MCF 10A (cell line): ENCODE results near the gene LMAN2L. TPM values are rescaled to one million over a fixed set of nuclear protein-coding genes. Genes with fewer than 3 reads are reported as not detected.

Experiments used
- BruUV-seq: library from RNA; stranded (reverse); fragments of 400-500 nt; replicated peaks from 2 replicates; lab custom pipeline; 2021; lab: Mats Ljungman, UMichigan
- CTCF ChIA-PET: fragments of 300-600 bp; sonication (Branson Sonifier 250); formaldehyde crosslinking; extraction: SDS; loops from one replicate; lab custom pipeline; 2021; ENCODE audit warnings: antibody characterized with exemption, inconsistent platforms; lab: Yijun Ruan, JAX
- POLR2A ChIA-PET: fragments of 300-600, 350-650 bp; sonication (Branson Sonifier 250); formaldehyde crosslinking; extraction: SDS; loops from one replicate; lab custom pipeline; 2020; ENCODE audit warnings: antibody characterized with exemption, inconsistent platforms; lab: Yijun Ruan, JAX
- DNase-seq: peaks from one replicate; pipeline ENCODE4 v3.0.0-alpha.2; 2018; ENCODE audit not compliant: unreplicated experiment
- H3K27ac Mint-ChIP-seq: one replicate; pipeline ENCODE4 v1.8.0; 2022; ENCODE audit warnings: mild to moderate bottlenecking, low read depth, mixed read lengths; ENCODE audit not compliant: unreplicated experiment
- H3K27me3 Mint-ChIP-seq: one replicate; pipeline ENCODE4 v1.8.0; 2022; ENCODE audit warnings: mixed read lengths; ENCODE audit not compliant: insufficient read depth, unreplicated experiment
- H3K36me3 Mint-ChIP-seq: one replicate; pipeline ENCODE4 v1.8.0; 2022; ENCODE audit warnings: mild to moderate bottlenecking, moderate library complexity, mixed read lengths; ENCODE audit not compliant: insufficient read depth, unreplicated experiment
- H3K4me1 Mint-ChIP-seq: one replicate; pipeline ENCODE4 v1.8.0; 2022; ENCODE audit warnings: mixed read lengths; ENCODE audit not compliant: insufficient read depth, unreplicated experiment
- H3K4me3 Mint-ChIP-seq: one replicate; pipeline ENCODE4 v1.8.0; 2022; ENCODE audit warnings: mild to moderate bottlenecking, moderate library complexity, mixed read lengths; ENCODE audit not compliant: unreplicated experiment
- H3K9me3 Mint-ChIP-seq: one replicate; pipeline ENCODE4 v1.8.0; 2022; ENCODE audit warnings: mixed read lengths; ENCODE audit not compliant: unreplicated experiment
- intact Hi-C: fragments of 100-400 bp; cut with micrococcal nuclease; formaldehyde crosslinking; loops from 2 replicates; pipeline ENCODE4 v1.14.1; 2022
- total RNA-seq: library from RNA; stranded (reverse); gene quantifications from 2 replicates; pipeline ENCODE4 v1.2.3, GENCODE V29; 2022
- TF ChIP-seq, protein P1 (sequence below): fragments of 200-600 bp; IDR thresholded peaks from one replicate; pipeline ENCODE4 v1.8.0; 2022; ENCODE audit warnings: antibody characterized with exemption, mild to moderate bottlenecking; ENCODE audit not compliant: unreplicated experiment

LMAN2L gene
- total RNA-seq, 1 experiment from 2014 or later: 6.5 TPM

DNA sequence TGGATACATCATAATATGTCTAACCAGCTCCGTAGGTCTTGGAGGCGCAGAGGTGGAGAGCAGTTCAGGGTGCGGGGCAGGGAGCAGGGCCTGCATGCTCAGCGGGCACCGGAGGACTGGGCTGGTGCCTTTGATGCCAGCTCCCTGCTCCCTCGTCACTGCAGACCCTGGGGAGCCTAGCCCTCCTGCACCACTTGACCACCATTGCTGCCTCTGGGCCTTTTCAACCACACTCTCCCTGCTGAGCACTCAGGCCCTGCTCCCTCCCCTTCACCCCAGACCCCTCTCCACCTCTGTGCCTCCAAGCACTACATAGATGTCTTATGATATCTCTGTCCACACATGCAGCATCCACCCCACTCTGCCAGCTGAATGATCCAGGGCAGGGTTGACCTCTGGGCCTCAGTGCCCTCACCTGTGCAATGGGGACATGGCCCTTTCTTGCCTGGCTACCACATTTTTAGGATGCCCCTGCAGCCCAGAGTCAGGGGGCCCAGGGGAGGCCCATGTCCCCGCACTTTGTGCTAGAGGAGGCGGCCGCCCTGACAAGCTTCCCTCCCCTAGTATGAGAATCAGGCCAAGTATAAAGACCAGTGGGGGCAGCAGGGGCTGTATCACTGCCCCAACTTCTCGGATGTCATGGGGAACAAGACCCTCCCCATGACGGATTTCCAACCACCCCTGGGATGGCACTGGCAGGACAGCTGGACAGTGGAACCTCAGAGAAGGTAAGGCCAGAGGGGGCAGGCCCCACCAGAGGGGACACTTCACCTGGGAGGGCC is 51.0 kb downstream of the LMAN2L start:
- CTCF ChIA-PET: interaction anchor here (0.6 to 1.3 kb wide), 2 partner anchors 8 to 51 kb away, joined by 3 read pairs; no protein-coding TSS in a partner anchor
- BruUV-seq: no TSS peak
- Mint-ChIP-seq H3K27ac (no peak overlapping the region), H3K4me3 (no peak overlapping the region), H3K36me3 (no peaks in the 10 kb centered on the region), H3K4me1 (no peaks in the 10 kb centered on the region), H3K27me3 (no peaks in the 10 kb centered on the region), H3K9me3 (no peaks in the 10 kb centered on the region)
- TF ChIP-seq, protein P1, sequence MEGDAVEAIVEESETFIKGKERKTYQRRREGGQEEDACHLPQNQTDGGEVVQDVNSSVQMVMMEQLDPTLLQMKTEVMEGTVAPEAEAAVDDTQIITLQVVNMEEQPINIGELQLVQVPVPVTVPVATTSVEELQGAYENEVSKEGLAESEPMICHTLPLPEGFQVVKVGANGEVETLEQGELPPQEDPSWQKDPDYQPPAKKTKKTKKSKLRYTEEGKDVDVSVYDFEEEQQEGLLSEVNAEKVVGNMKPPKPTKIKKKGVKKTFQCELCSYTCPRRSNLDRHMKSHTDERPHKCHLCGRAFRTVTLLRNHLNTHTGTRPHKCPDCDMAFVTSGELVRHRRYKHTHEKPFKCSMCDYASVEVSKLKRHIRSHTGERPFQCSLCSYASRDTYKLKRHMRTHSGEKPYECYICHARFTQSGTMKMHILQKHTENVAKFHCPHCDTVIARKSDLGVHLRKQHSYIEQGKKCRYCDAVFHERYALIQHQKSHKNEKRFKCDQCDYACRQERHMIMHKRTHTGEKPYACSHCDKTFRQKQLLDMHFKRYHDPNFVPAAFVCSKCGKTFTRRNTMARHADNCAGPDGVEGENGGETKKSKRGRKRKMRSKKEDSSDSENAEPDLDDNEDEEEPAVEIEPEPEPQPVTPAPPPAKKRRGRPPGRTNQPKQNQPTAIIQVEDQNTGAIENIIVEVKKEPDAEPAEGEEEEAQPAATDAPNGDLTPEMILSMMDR: no peak
- POLR2A ChIA-PET: interaction anchor here (0.6 kb wide), 1 partner anchor 124 kb away, joined by 3 read pairs; no protein-coding TSS in a partner anchor
- intact Hi-C loops: no loop called here
- no peak for DNase-seq

DNA sequence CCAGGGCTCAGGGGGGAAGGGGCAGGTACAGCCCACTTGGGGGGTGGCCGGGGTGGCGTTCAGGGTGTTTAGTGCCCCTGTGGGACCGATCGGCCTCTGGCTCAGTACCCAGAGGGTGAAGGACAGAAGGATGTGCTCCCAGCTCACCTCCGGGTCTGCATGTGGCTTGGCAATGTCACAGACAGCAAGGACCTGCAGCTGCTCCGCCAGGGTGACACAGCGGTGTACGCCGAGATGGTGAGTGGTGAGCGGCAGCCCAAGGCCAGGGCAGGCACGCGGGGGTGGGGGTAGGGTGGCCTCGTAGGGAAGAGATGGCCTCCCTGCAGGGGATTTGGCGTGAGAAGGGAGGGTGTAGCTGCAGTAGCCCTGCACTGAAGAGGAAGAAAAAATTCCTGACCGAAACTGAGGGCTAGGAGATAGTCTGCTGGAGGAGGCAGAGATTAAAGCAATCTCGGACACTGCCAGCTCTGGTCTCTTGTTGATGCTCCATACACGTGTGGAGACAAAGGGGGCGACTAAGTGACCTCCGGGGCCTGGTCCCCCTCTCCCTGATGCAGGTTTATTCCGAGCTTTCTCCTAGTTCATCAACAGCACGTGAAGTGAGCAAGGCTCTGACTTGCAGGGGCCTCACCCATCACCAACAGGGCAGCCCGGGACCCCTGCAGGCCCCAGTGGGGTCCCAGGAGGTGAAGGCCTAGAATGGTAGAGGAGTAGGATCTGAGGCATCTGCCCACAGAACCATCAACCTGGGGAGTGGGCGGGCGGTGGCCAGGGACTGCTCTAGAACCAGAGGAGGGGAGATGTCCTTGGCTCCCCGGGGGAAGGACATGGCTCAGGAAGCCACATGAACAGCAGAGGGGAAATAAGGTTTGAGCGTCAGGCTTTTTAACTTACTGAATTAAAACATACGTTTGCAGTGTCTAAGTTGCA is 51.9 kb downstream of the LMAN2L start:
- H3K27me3 Mint-ChIP-seq: no peaks in the 10 kb centered on the region
- no peak for DNase-seq
- no TSS peak for BruUV-seq
- CTCF ChIA-PET: interaction anchor here (1.3 kb wide), 1 partner anchor 9 kb away, joined by 3 read pairs; no protein-coding TSS in a partner anchor
- TF ChIP-seq, protein P1: no peak
- no peaks in the 10 kb centered on the region for H3K36me3 Mint-ChIP-seq
- H3K4me3 Mint-ChIP-seq: no peak overlapping the region
- POLR2A ChIA-PET: no interaction called here
- H3K4me1 Mint-ChIP-seq: no peaks in the 10 kb centered on the region
- H3K27ac Mint-ChIP-seq: no peak overlapping the region
- H3K9me3 Mint-ChIP-seq: no peaks in the 10 kb centered on the region
- intact Hi-C loops: no loop called here

DNA sequence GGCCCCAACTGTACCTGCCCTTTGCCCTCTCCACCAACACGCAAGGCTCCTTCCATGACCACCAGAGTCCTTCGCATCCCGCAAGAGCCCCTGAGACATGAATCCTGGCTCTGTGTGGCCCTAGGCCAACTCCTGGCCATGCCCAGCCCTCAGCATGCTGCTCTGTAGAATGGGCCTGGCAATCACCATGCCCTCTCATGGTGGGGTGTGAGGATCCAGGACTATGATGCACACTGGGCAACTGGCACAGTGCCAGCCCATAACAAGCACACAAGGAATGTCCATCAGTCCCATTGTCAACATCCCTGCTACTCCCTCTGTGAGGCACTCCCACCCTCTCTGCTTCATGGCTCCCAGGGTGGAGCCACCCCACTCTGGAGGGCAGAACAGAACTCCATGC is 52.6 kb downstream of the LMAN2L start:
- TF ChIP-seq, protein P1: no peak
- no TSS peak for BruUV-seq
- POLR2A ChIA-PET: no interaction called here
- Mint-ChIP-seq H3K4me1 (no peaks in the 10 kb centered on the region), H3K27me3 (no peaks in the 10 kb centered on the region), H3K27ac (no peak overlapping the region), H3K4me3 (no peak overlapping the region), H3K9me3 (no peaks in the 10 kb centered on the region), H3K36me3 (no peaks in the 10 kb centered on the region)
- no peak for DNase-seq
- intact Hi-C loops: no loop called here
- CTCF ChIA-PET: no interaction called here
